Measurements from ENCODE around the gene ARID5B. TPM values are rescaled to one million over a fixed set of nuclear protein-coding genes. Genes with fewer than 3 reads are reported as not detected.

Gene ARID5B
- total RNA-seq, 1 donor from 2014 or later: 51.4 TPM

DNA sequence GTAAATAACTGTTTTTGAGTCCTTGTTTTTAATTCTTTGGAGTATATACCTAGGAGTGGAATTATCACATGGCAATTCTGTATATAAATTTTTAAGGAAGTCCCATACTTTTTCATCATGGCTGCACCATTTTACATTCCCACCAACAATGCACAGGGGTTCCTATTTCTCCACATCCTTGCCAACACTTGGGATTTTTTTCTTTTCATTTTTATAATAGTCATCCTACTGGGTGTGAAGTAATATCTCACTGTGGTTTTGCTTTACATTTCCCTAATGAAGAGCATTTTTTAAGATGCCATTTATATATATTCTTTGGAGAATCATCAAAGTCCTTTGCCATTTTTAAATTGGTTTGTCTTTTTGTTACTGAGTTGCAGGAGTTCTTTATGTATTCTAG, 89.7 kb downstream of the ARID5B start:
- no peaks in the 10 kb centered on the region for H3K27me3 Mint-ChIP-seq (ENCODE audit: low read depth)
- peaks cover 39% of the 10 kb centered on the region for H3K4me1 Mint-ChIP-seq
- TF ChIP-seq, protein P1, sequence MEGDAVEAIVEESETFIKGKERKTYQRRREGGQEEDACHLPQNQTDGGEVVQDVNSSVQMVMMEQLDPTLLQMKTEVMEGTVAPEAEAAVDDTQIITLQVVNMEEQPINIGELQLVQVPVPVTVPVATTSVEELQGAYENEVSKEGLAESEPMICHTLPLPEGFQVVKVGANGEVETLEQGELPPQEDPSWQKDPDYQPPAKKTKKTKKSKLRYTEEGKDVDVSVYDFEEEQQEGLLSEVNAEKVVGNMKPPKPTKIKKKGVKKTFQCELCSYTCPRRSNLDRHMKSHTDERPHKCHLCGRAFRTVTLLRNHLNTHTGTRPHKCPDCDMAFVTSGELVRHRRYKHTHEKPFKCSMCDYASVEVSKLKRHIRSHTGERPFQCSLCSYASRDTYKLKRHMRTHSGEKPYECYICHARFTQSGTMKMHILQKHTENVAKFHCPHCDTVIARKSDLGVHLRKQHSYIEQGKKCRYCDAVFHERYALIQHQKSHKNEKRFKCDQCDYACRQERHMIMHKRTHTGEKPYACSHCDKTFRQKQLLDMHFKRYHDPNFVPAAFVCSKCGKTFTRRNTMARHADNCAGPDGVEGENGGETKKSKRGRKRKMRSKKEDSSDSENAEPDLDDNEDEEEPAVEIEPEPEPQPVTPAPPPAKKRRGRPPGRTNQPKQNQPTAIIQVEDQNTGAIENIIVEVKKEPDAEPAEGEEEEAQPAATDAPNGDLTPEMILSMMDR (IDR thresholded peaks at IDR 0.05; ENCODE audit: unreplicated experiment): no peak
- no peaks in the 10 kb centered on the region for H3K9me3 Mint-ChIP-seq
- H3K4me3 Mint-ChIP-seq: no peak overlapping the region
- DNase-seq (ENCODE audit: low spot score in 2 of 2, unreplicated experiment in 2 of 2): no peak
- H3K36me3 Mint-ChIP-seq: peaks cover 11% of the 10 kb centered on the region
- H3K27ac Mint-ChIP-seq: peak overlapping the region; percentile 39

DNA sequence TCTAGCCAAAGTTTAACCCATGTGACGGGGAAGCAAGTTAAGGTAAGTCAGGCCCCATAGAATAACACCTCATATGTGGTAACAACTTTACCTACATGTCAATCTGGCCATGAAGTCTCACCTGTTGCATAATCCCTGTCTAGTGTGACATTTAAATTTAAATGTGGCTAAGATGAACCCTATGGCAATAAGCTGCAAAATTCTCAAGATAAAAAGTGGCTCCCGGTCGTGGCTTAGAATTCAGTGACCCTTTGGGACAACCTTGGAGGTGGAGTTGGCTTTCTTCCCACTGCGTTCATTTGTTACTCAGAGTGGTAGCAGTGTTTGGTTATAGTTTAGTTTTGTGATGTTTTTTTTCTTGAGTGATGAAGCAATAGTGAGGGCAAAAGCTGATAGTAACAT, 90.6 kb downstream of the ARID5B start:
- Mint-ChIP-seq H3K27me3 (ENCODE audit: low read depth) (no peaks in the 10 kb centered on the region), H3K27ac (peak overlapping the region; percentile 92), H3K4me1 (peaks cover 39% of the 10 kb centered on the region), H3K36me3 (peaks cover 7% of the 10 kb centered on the region), H3K4me3 (no peak overlapping the region), H3K9me3 (no peaks in the 10 kb centered on the region)
- DNase-seq (ENCODE audit: low spot score in 2 of 2, unreplicated experiment in 2 of 2): no peak
- TF ChIP-seq, protein P1 (IDR thresholded peaks at IDR 0.05; ENCODE audit: unreplicated experiment): no peak

DNA sequence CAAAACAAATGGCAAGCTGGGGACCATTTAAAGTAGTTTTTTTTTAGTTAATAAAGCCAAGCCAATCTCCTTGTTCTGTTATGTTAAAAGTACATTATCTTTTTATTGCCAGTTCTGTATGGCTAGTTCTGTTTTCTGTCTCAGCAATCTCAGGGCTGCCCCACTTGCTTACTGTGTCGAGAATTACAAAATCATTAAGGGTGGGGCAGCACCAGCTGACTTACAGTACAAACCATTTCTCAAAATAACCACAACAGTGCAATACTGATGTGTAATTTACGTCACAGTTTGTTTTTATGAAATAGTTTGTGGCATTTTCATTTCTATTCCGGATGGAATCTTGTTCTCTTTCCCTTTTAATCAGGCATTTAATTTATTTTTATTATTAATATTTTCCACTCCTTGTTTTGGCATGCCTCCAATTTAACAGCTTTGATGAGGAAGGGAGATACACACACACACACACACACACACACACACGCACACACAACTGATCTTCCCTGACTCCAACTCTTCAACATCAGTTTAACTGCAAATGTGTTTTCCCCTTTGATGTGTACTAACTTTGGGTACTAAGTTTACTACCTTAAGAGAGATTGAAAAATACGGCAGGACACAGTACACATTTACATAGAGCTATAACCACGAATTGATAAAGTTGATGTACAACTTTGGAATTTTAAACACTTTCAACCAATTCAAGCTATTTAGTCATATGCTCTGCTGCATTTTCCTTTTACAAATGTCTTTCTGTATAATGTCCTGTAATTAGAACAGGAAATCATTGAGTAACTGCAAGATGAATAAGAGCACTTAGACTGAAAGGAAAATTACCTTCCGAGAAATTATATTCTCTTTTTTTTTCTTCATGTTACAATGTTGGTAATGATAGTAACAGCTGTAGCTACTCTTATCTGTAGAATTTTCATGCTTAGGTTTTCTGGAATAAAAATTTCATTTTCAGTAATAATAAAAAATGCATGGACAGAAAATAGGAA, 91.5 kb downstream of the ARID5B start:
- no peaks in the 10 kb centered on the region for H3K9me3 Mint-ChIP-seq
- TF ChIP-seq, protein P1 (IDR thresholded peaks at IDR 0.05; ENCODE audit: unreplicated experiment): no peak
- H3K36me3 Mint-ChIP-seq: peaks cover 7% of the 10 kb centered on the region
- peak overlapping the region; percentile 15 for H3K4me3 Mint-ChIP-seq
- no peak for DNase-seq (ENCODE audit: low spot score in 2 of 2, unreplicated experiment in 2 of 2)
- no peaks in the 10 kb centered on the region for H3K27me3 Mint-ChIP-seq (ENCODE audit: low read depth)
- H3K27ac Mint-ChIP-seq: peak overlapping the region; percentile 92
- peaks cover 39% of the 10 kb centered on the region for H3K4me1 Mint-ChIP-seq

DNA sequence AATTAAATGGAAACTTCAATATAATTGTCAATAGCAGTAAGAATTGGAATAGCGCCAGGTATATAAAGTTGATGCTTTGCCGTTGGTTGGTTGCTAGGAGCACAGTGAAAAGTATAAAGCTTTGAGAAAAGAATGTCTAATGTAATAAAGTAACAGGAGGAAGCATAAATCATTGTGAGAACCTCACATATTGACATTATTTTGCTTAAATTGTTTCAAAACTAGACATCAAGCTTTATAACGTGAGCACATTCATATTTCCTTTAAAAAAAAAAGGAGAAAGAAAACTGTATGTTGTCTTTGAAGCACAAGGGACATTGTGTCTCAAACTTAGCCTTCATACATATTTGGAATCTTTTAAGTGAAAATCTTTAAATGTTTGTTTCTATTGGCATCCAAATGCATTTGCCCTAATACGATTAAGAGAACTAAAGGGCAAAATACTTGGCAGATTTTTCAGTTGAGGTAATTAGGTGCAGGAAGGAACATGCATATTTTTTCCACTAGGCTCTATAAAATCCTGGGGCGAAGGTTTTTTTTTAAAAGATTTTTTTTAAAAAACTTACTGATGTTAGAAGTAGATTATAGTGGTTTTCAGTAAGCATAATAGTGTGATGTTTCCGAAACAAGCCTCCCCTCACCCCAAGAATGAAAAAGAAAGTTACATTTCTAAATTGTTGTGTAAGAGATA, 92.4 kb downstream of the ARID5B start:
- no peak for DNase-seq (ENCODE audit: low spot score in 2 of 2, unreplicated experiment in 2 of 2)
- peaks cover 39% of the 10 kb centered on the region for H3K4me1 Mint-ChIP-seq
- H3K27me3 Mint-ChIP-seq (ENCODE audit: low read depth): no peaks in the 10 kb centered on the region
- H3K4me3 Mint-ChIP-seq: no peak overlapping the region
- TF ChIP-seq, protein P1 (IDR thresholded peaks at IDR 0.05; ENCODE audit: unreplicated experiment): no peak
- peaks cover 5% of the 10 kb centered on the region for H3K9me3 Mint-ChIP-seq
- H3K27ac Mint-ChIP-seq: peak overlapping the region; percentile 90
- H3K36me3 Mint-ChIP-seq: peaks cover 16% of the 10 kb centered on the region

DNA sequence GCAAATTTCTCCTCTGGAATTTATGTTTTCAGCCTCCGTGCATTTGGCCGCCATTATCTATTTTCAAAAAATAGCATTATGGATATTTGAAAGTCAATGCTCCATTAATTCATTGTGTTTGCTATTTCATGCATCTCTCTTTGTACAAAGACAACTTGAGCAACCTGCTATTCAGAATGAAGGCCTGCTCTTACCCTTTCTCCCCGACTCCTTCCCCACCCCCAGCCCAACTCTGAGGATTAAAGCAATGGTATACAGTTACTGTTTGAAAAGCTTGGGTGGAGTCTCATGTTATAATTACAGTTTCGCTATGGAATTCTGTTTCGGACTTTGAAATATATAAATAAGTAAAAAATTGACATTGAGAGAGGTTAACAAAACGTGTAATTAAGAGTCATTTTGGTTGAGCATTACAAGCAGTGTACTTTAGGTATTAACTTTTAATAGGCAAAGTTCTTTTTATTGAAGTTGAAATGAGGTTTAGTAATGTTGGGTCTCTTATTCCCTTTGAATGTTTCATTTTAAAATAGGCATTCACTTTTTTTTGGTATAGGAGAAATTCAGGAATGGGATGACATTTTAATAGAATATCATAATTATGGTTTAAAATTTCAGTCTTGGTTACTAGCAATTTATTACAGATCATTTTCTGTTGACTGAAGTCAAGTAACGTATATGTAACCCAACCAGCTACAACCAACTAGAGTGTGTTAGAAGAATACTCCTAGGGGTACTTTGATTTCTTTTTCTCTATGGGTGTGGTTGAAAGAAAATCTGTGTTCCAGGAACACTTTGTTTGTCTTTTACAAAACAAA, 93.1 kb downstream of the ARID5B start:
- peak overlapping the region; percentile 78 for H3K27ac Mint-ChIP-seq

More for the DNA sequence above, 93.1 kb downstream of the ARID5B start:
- DNase-seq (ENCODE audit: low spot score in 2 of 2, unreplicated experiment in 2 of 2): no peak
- Mint-ChIP-seq H3K4me1 (peaks cover 39% of the 10 kb centered on the region), H3K36me3 (peaks cover 24% of the 10 kb centered on the region), H3K9me3 (peaks cover 6% of the 10 kb centered on the region), H3K27me3 (ENCODE audit: low read depth) (no peaks in the 10 kb centered on the region), H3K4me3 (no peak overlapping the region)
- TF ChIP-seq, protein P1 (IDR thresholded peaks at IDR 0.05; ENCODE audit: unreplicated experiment): no peak
